PC-3 (cell line): Measurements from ENCODE around the gene VPS13C.

ENCODE experiments used
- CTCF ChIP-seq: fragments of 300-600 bp; sonication (generic); conservative IDR thresholded peaks from 2 replicates; pipeline ENCODE4 v1.5.1; 2017; ENCODE audit warnings: antibody characterized with exemption, low read depth, mild to moderate bottlenecking, low read length
- EZH2 ChIP-seq: fragments of 300-600 bp; sonication (generic); IDR thresholded peaks from one replicate; pipeline ENCODE4 v1.6.1; 2017; ENCODE audit warnings: antibody characterized with exemption, mild to moderate bottlenecking, low read length; ENCODE audit not compliant: unreplicated experiment
- EZH2phosphoT487 ChIP-seq: fragments of 300-600 bp; sonication (generic); IDR thresholded peaks from 2 replicates; pipeline ENCODE4 v1.6.1; 2018; ENCODE audit warnings: mild to moderate bottlenecking, antibody characterized with exemption, low read length, borderline replicate concordance

GRCh38 chr15:61834076-61834697 lies 226.1 kb downstream of the VPS13C start:
- peak; percentile 88 for TF ChIP-seq CTCF
- no peak for TF ChIP-seq EZH2
- no peak for TF ChIP-seq EZH2phosphoT487
